K562 (cell line): ENCODE measurements around the gene HAPLN2. TPM values are rescaled to one million over a fixed set of nuclear protein-coding genes. Genes with fewer than 3 reads are reported as not detected.
A peak's percentile ranks its signal among the peaks of the same experiment; 100 is the strongest.

Source experiments
- BRD9 ChIP-seq: fragments of 450-650 bp; IDR thresholded peaks from 2 replicates; pipeline ENCODE4 v1.6.1; 2018; ENCODE audit warnings: low read depth; ENCODE audit not compliant: partially characterized antibody
- CUX1 ChIP-seq: fragments of 200-800 bp; sonication (Bioruptor generic); IDR thresholded peaks from 2 replicates; pipeline ENCODE4 v1.6.1; 2016; ENCODE audit warnings: missing genetic modification characterization, missing compliant biosample characterization
- FOS ChIP-seq: IDR thresholded peaks from 3 replicates; pipeline ENCODE4 v1.6.1; 2011; ENCODE audit not compliant: insufficient read length; ENCODE audit errors: extremely low read depth
- FOXA3 ChIP-seq, 2 experiments: fragments of 450-650 bp in 1 of 2; sonication (generic) in 1 of 2; formaldehyde crosslinking; IDR thresholded peaks in 1 of 2; conservative IDR thresholded peaks in 1 of 2; 2 replicates each; pipeline versions ENCODE4 v1.4.0 to v1.8.0; 2020 to 2022; ENCODE audit warnings: mild to moderate bottlenecking in 2 of 2, missing genetic modification reagents in 1 of 2
- FOXJ2 ChIP-seq: fragments of 200-800 bp; sonication (Bioruptor generic); IDR thresholded peaks from 2 replicates; pipeline ENCODE4 v1.6.1; 2016; ENCODE audit warnings: missing genetic modification characterization, missing compliant biosample characterization
- HDGF ChIP-seq: fragments of 450-650 bp; IDR thresholded peaks from 2 replicates; pipeline ENCODE4 v1.6.1; 2016
- KAT7 ChIP-seq: sonication (generic); formaldehyde crosslinking; IDR thresholded peaks from 2 replicates; pipeline ENCODE4 v1.8.0; 2022; ENCODE audit warnings: missing genetic modification reagents, mild to moderate bottlenecking, borderline replicate concordance
- MYC ChIP-seq, 2 experiments: fragments of 250-450 bp in 1 of 2; sonication (Bioruptor Pico) in 1 of 2; IDR thresholded peaks; 2 replicates each; pipeline versions ENCODE4 v1.5.1 to v1.6.1; 2012 to 2021; ENCODE audit warnings: low read depth in 2 of 2, borderline replicate concordance in 1 of 2, improper control_type of control experiment in 1 of 2, low read length in 1 of 2, mild to moderate bottlenecking in 1 of 2, moderate library complexity in 1 of 2
- NR4A1 ChIP-seq, 2 experiments: fragments of 250-450 bp in 1 of 2; fragments of 450-650 bp in 1 of 2; sonication (Bioruptor Pico) in 1 of 2; IDR thresholded peaks; 2 replicates each; pipeline versions ENCODE4 v1.4.0 to v1.6.1; 2016 to 2020; ENCODE audit warnings: mild to moderate bottlenecking in 2 of 2, missing compliant biosample characterization in 1 of 2, missing genetic modification characterization in 1 of 2, moderate library complexity in 1 of 2
- PATZ1 ChIP-seq: fragments of 250-450 bp; sonication (Bioruptor Pico); IDR thresholded peaks from 2 replicates; pipeline ENCODE4 v1.5.0; 2020; ENCODE audit warnings: mild to moderate bottlenecking, borderline replicate concordance
- PPARD ChIP-seq: fragments of 250-450 bp; sonication (Bioruptor Pico); IDR thresholded peaks from 2 replicates; pipeline ENCODE4 v1.8.0; 2022; ENCODE audit warnings: inconsistent platforms, mild to moderate bottlenecking, moderate library complexity
- PTBP1 ChIP-seq: fragments of 200-400 bp; formaldehyde crosslinking; IDR thresholded peaks from 2 replicates; pipeline ENCODE4 v1.6.1; 2017; ENCODE audit warnings: low read depth, low read length
- RBBP5 ChIP-seq: fragments of 200-600 bp; sonication (generic); IDR thresholded peaks from 2 replicates; pipeline ENCODE4 v1.6.1; 2012; ENCODE audit warnings: borderline replicate concordance, mild to moderate bottlenecking, low read length, control low read depth, inconsistent platforms; ENCODE audit not compliant: insufficient read depth, poor library complexity, severe bottlenecking
- TEAD4 ChIP-seq, 2 experiments: sonication (generic) in 1 of 2; formaldehyde crosslinking in 1 of 2; IDR thresholded peaks; 2 replicates each; pipeline versions ENCODE4 v1.6.1 to v1.8.0; 2012 to 2022; ENCODE audit warnings: borderline replicate concordance in 1 of 2, inconsistent platforms in 1 of 2, low read length in 1 of 2, mild to moderate bottlenecking in 1 of 2, missing genetic modification reagents in 1 of 2
- YBX1 ChIP-seq: fragments of 450-650 bp; IDR thresholded peaks from 2 replicates; pipeline ENCODE4 v1.7.1; 2016; ENCODE audit warnings: mild to moderate bottlenecking
- YY1 ChIP-seq, 3 experiments: IDR thresholded peaks; 2 replicates each; pipeline ENCODE4 v1.6.1; 2011; ENCODE audit warnings: low read length in 2 of 3, mild to moderate bottlenecking in 2 of 3, moderate library complexity in 2 of 3, borderline replicate concordance in 1 of 3, control low read depth in 1 of 3, low read depth in 1 of 3; ENCODE audit not compliant: insufficient read depth in 3 of 3, insufficient replicate concordance in 2 of 3, control insufficient read depth in 1 of 3, insufficient read length in 1 of 3; ENCODE audit errors: extremely low read depth in 1 of 3
- ZNF644 ChIP-seq: fragments of 200-800 bp; sonication (Bioruptor generic); IDR thresholded peaks from 2 replicates; pipeline ENCODE4 v1.6.1; 2016; ENCODE audit warnings: low read depth, missing genetic modification characterization, missing compliant biosample characterization
- ZNF830 ChIP-seq: fragments of 250-450 bp; sonication (Bioruptor Pico); IDR thresholded peaks from 2 replicates; pipeline ENCODE4 v1.5.0; 2021; ENCODE audit warnings: mild to moderate bottlenecking
- ZSCAN29 ChIP-seq: fragments of 450-650 bp; IDR thresholded peaks from 2 replicates; pipeline ENCODE4 v1.6.1; 2017
- polyA plus RNA-seq, 8 experiments: library from polyadenylated mRNA; depleted of rRNA in 4 of 8; stranded (reverse) in 5 of 8; unstranded in 3 of 8; fragments of >200 nt; fragmentation: Nextera tagmentation in 2 of 8; fragmentation: Illumina TruSeq in 1 of 8; extraction: Ambion mirVana in 2 of 8; extraction: Trizol in 1 of 8; gene quantifications; 2 replicates each; pipeline versions ENCODE4 v1.2.1 to v1.2.3, GENCODE V29; 2011 to 2014; ENCODE audit warnings: inconsistent platforms in 1 of 8, missing spikeins in 1 of 8
- total RNA-seq, 7 experiments: library from RNA; depleted of rRNA in 6 of 7; stranded (reverse); fragments of >200 nt in 6 of 7; fragmentation: Illumina TruSeq in 2 of 7; extraction: Trizol in 2 of 7; gene quantifications; 2 replicates each; pipeline versions ENCODE4 v1.2.1 to v1.2.3, GENCODE V29; 2011 to 2021; ENCODE audit warnings: low replicate concordance in 1 of 7

The HAPLN2 gene
- total and polyA plus RNA-seq, 9 of the 15 experiments (the other 6 are each of a cell fraction or from before 2014, with no cell fraction given) = 0.14 to 5.2 (median 3.8) TPM; not detected in 4

GRCh38 chr1:156601122-156601830, 17.9 kb upstream of the HAPLN2 start, which contains the start of gene GPATCH4 (continued):
- TF ChIP-seq PATZ1 (CRISPR knock-in tag) (no peak), FOXJ2 (tag) (peak; percentile 47; the same call in 1 of the 2 replicates), YY1 (IDR thresholded peaks at IDR 0.05; ENCODE audit: borderline replicate concordance in 1 of 3, control insufficient read depth in 1 of 3, extremely low read depth in 1 of 3, insufficient read depth in 3 of 3, insufficient read length in 1 of 3, insufficient replicate concordance in 2 of 3, low read depth in 1 of 3, low read length in 2 of 3) (peak; percentile 88 to 99 (median 98)), CUX1 (CRISPR knock-in tag) (no peak), KAT7 (CRISPR knock-in tag) (peak; percentile 91; the same call in 1 of the 2 replicates), FOXA3 (CRISPR knock-in tag; conservative IDR thresholded peaks at IDR 0.05 in 1 of 2, IDR thresholded peaks at IDR 0.05 in 1 of 2) (no peak), BRD9 (no peak), HDGF (no peak), PPARD (CRISPR knock-in tag) (no peak), ZNF644 (tag) (no peak), NR4A1 (CRISPR knock-in tag; IDR thresholded peaks at IDR 0.05) (no peak), NR4A1 (tag; IDR thresholded peaks at IDR 0.05) (peak; percentile 81), TEAD4 (IDR thresholded peaks at IDR 0.05; ENCODE audit: low read length) (peak; percentile 64), TEAD4 (CRISPR knock-in tag; IDR thresholded peaks at IDR 0.05; ENCODE audit: borderline replicate concordance) (no peak), PTBP1 (no peak), MYC (IDR thresholded peaks at IDR 0.05; ENCODE audit: low read depth, low read length) (peak; percentile 98), MYC (CRISPR knock-in tag; IDR thresholded peaks at IDR 0.05; ENCODE audit: borderline replicate concordance, low read depth) (peak; percentile 87), YBX1 (no peak), ZSCAN29 (no peak), ZNF830 (CRISPR knock-in tag) (no peak), FOS (no peak), RBBP5 (peak; percentile 78)
